Mesothelial cell of epicardium (in vitro differentiated cells): ENCODE measurements around the gene DKK3. TPM values are rescaled to one million over a fixed set of nuclear protein-coding genes. Genes with fewer than 3 reads are reported as not detected.

Source experiments
- DNase-seq, 2 experiments: peaks; one replicate each; pipeline ENCODE4 v3.0.0; 2021; ENCODE audit warnings: low spot score in 2 of 2; ENCODE audit not compliant: unreplicated experiment in 2 of 2
- H3K27ac Mint-ChIP-seq: 2 replicates; pipeline ENCODE4 v1.8.0; 2021; ENCODE audit warnings: mixed read lengths
- H3K27me3 Mint-ChIP-seq: 2 replicates; pipeline ENCODE4 v1.8.0; 2021; ENCODE audit warnings: low read depth, mixed read lengths
- H3K36me3 Mint-ChIP-seq: 2 replicates; pipeline ENCODE4 v1.8.0; 2021; ENCODE audit warnings: mixed read lengths
- H3K4me1 Mint-ChIP-seq: 2 replicates; pipeline ENCODE4 v1.8.0; 2021; ENCODE audit warnings: mixed read lengths
- H3K4me3 Mint-ChIP-seq: 2 replicates; pipeline ENCODE4 v1.8.0; 2021; ENCODE audit warnings: mild to moderate bottlenecking, moderate library complexity, mixed read lengths
- H3K9me3 Mint-ChIP-seq: 2 replicates; pipeline ENCODE4 v1.8.0; 2021; ENCODE audit warnings: mixed read lengths
- total RNA-seq: library from RNA; stranded (reverse); gene quantifications from 3 replicates; pipeline ENCODE4 v1.2.1, GENCODE V29; 2021
- TF ChIP-seq, protein P1 (sequence below): fragments of 200-600 bp; sonication (generic); IDR thresholded peaks from one replicate; pipeline ENCODE4 v1.5.0; 2021; ENCODE audit warnings: antibody characterized with exemption; ENCODE audit not compliant: unreplicated experiment

DKK3 gene
- total RNA-seq, 1 donor from 2014 or later = 29.7 TPM

DNA sequence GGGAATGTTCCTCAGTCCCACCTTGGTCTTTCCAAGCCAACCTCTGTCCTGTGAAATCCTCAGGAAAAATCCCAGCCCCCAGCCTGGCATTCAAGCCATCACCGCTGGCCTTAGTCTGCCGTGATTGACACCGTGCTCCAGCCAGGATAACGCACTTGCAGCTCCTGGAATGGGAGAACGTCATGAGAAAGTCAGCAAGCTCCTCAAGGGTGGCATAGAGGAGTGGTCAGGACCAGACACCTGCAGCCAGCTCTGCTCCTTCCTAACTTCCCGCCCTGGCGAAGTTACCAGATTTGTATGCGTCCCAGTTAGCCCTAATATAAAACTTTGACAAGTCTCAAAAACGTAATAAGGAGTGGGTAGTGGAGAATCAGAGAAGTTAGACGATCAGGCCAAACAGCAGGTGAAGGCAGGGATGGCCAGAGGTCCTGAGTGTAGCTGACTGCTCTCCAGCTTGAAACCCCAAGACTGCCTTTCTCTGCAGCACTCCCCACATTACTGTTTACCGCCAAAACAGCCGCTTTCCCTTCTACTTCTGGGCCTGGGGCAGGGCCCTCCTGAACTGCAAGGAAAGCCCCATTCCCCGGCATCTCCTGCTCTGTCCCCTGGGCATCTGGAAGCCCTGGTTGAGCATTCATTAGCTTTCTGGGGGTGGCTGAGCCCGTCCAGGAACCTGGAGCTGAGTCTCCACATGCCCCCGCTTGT is 1.3 kb upstream of the DKK3 start:
- no peaks in the 10 kb centered on the region for H3K9me3 Mint-ChIP-seq
- TF ChIP-seq, protein P1, sequence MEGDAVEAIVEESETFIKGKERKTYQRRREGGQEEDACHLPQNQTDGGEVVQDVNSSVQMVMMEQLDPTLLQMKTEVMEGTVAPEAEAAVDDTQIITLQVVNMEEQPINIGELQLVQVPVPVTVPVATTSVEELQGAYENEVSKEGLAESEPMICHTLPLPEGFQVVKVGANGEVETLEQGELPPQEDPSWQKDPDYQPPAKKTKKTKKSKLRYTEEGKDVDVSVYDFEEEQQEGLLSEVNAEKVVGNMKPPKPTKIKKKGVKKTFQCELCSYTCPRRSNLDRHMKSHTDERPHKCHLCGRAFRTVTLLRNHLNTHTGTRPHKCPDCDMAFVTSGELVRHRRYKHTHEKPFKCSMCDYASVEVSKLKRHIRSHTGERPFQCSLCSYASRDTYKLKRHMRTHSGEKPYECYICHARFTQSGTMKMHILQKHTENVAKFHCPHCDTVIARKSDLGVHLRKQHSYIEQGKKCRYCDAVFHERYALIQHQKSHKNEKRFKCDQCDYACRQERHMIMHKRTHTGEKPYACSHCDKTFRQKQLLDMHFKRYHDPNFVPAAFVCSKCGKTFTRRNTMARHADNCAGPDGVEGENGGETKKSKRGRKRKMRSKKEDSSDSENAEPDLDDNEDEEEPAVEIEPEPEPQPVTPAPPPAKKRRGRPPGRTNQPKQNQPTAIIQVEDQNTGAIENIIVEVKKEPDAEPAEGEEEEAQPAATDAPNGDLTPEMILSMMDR = no peak
- no peak for DNase-seq

DNA sequence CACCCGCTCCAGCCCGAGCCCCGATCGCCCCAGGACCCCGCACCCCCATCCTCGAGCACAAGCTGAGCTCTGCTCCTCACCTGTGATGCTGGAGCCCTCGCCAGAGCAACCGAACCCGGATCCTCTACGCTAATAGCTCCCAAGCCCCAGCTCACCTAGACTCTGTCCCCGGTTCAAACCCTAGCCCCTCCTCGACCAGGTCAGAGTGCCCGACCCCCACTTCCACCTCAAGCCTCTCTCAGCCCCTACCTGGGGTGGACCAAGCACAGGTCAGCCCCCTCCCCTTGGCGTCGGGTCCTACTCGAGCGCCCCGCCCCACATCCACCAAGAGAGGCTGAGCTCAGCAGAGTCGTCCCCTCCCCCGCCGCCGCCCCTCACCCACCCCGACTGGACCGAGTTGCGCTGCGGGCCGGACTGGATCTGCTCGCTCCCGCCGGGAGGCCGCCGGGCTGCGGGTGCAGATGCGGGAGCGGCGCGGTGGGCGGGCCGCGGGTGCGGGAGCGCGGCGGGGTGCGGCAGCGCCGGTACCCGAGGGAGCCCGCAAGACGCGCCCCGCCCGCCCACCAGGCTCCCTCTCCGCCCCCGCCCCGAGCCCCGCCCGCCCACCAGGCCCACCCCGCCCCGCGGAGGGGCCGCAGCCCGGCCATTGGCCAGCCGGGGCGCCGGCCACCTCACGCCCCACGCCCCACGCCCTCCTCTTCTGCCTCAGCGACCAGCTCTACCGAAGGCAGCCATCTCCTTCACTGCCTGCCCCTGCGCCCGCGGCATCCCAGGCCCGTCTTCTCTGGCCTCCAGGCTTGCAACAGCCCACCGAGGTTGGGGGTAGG is 577 bp upstream of the DKK3 start:
- DNase-seq = peak; percentile 37 to 54
- peaks cover 11% of the 10 kb centered on the region for H3K4me1 Mint-ChIP-seq
- peaks cover 45% of the 10 kb centered on the region for H3K27me3 Mint-ChIP-seq
- no peaks in the 10 kb centered on the region for H3K36me3 Mint-ChIP-seq
- peak overlapping the region; percentile 86 for H3K4me3 Mint-ChIP-seq
- no peaks in the 10 kb centered on the region for H3K9me3 Mint-ChIP-seq
- no peak overlapping the region for H3K27ac Mint-ChIP-seq
- TF ChIP-seq, protein P1 = no peak

More for the DNA sequence above, 1.3 kb upstream of the DKK3 start:
- Mint-ChIP-seq H3K27me3 (peaks cover 45% of the 10 kb centered on the region), H3K4me3 (peak overlapping the region; percentile 86), H3K36me3 (no peaks in the 10 kb centered on the region), H3K4me1 (peaks cover 11% of the 10 kb centered on the region), H3K27ac (no peak overlapping the region)

DNA sequence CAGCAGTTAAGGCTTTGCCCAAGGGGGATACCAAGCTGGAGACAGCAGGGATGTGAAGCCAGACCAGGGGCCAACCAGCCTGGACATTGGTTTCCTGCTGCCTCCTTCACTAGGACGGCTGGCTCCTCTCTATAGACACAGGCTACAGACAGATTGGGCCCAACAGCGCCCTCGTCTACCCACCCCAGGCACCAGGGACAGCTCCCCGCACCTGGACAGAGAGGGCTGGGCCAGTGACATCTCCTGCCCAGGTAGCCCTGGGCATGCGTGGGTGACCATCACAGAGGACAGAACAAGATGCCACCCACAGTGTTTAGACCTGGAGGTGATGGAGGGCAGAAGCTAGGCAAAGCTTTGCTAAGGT is 1.2 kb downstream of the DKK3 start:
- no peaks in the 10 kb centered on the region for H3K9me3 Mint-ChIP-seq
- H3K36me3 Mint-ChIP-seq = no peaks in the 10 kb centered on the region
- peaks cover 11% of the 10 kb centered on the region for H3K4me1 Mint-ChIP-seq
- TF ChIP-seq, protein P1 = no peak
- peak overlapping the region; percentile 69 for H3K4me3 Mint-ChIP-seq
- no peak for DNase-seq
- H3K27ac Mint-ChIP-seq = no peak overlapping the region
- peaks cover 36% of the 10 kb centered on the region for H3K27me3 Mint-ChIP-seq

DNA sequence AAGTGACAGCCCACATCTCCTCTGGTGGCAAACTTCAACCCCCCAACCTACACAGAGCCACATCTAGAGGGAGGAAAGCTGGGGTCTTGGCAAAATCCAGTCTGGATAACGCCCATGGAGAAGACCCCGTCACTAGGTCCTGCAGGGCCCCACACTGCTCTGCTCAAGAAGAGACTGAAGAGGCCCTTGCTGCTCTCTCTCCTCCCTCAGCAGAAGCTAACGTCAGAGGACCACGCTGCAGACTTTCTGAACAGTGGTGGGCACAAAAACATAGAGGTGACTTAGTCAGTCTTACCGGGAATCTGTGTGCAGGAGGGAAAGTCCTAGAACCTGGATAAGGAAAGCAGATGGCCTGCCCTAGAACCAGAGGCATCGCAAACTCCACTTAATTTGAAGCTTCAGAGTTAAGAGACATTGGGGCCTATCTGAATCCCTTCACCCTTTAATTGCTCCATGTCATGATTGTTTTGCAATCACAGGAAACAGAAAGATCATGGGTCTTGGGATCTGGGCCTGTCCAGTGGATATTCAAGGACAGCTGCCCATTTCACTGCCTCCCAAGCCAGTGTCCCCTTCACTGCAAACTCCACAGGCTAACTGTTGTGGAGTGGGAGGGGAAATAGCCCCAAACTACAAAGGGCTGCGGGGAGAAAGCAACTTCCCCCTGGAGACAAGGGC is 1.7 kb downstream of the DKK3 start:
- H3K4me3 Mint-ChIP-seq = no peak overlapping the region
- TF ChIP-seq, protein P1 = no peak
- no peak for DNase-seq
- peaks cover 11% of the 10 kb centered on the region for H3K4me1 Mint-ChIP-seq
- H3K9me3 Mint-ChIP-seq = no peaks in the 10 kb centered on the region
- no peak overlapping the region for H3K27ac Mint-ChIP-seq
- peaks cover 33% of the 10 kb centered on the region for H3K27me3 Mint-ChIP-seq
- no peaks in the 10 kb centered on the region for H3K36me3 Mint-ChIP-seq

DNA sequence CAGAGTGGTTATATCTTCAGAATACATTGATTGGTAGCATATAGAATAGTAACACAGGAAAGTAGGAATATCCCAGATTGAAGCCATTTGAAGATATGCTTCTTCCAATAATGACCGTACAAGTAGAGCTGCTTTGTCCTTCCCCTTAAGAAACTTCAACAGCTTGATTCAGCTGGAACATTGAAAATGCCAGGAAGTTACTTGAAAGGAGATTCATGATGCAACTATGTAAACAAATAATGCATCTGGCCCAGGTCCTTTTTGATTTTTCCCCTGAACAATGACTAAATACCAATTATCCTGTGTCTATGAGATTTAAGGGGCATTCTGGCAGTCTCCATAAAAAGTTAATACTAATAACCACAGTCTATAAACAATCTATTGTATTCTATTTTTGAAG is 3.0 kb downstream of the DKK3 start:
- peaks cover 29% of the 10 kb centered on the region for H3K27me3 Mint-ChIP-seq
- peaks cover 11% of the 10 kb centered on the region for H3K4me1 Mint-ChIP-seq
- no peak overlapping the region for H3K27ac Mint-ChIP-seq
- no peaks in the 10 kb centered on the region for H3K36me3 Mint-ChIP-seq
- TF ChIP-seq, protein P1 = no peak
- no peak for DNase-seq
- H3K9me3 Mint-ChIP-seq = no peaks in the 10 kb centered on the region
- no peak overlapping the region for H3K4me3 Mint-ChIP-seq
